NCI-H774 (cell line): ENCODE measurements around the gene RAB20.
A peak's percentile ranks its signal among the peaks of the same experiment; 100 is the strongest.
"Not testable (repeated sequence)": the region's sequence is repeated elsewhere in the genome, so short reads cannot be mapped to it uniquely, and the experiment has no call there.

Source experiments
- DNase-seq: peaks from one replicate; lab custom pipeline; 2025; lab: John Stamatoyannopoulos, UW

RAB20 gene

GRCh38 chr13:110561344-110562035 is at the start of gene RAB20:
RAB20 (minus strand) TSS chr13:110561722; CDS start chr13:110561519, 203 bp downstream.
- peak; percentile 92 for DNase-seq

- DNase-seq, result no peak
These were observed 49.6 kb upstream of the RAB20 start for GRCh38 chr13:110610955-110611595.

- no peak for DNase-seq
These were observed 46.2 kb upstream of the RAB20 start for GRCh38 chr13:110607675-110608224.

- DNase-seq, result not testable (repeated sequence)
These were observed 44.8 kb upstream of the RAB20 start for GRCh38 chr13:110606281-110606680.

GRCh38 chr13:110605132-110605531 is 43.6 kb upstream of the RAB20 start:
- no peak for DNase-seq

GRCh38 chr13:110600980-110601379 is 39.5 kb upstream of the RAB20 start:
- no peak for DNase-seq

- DNase-seq, result no peak
These were observed 38.8 kb upstream of the RAB20 start for GRCh38 chr13:110600261-110600819.

GRCh38 chr13:110597041-110597689 is 35.6 kb upstream of the RAB20 start:
- DNase-seq, result no peak

GRCh38 chr13:110593430-110594130 is 32.1 kb upstream of the RAB20 start:
- peak; percentile 68 for DNase-seq

GRCh38 chr13:110592665-110593064 is 31.1 kb upstream of the RAB20 start:
- DNase-seq, result no peak

GRCh38 chr13:110590577-110590976 is 29.1 kb upstream of the RAB20 start:
- no peak for DNase-seq

GRCh38 chr13:110589793-110590390 is 28.4 kb upstream of the RAB20 start:
- DNase-seq, result no peak

- no peak for DNase-seq
These were observed 21.8 kb upstream of the RAB20 start for GRCh38 chr13:110583178-110583865.

- DNase-seq, result no peak
These were observed 21.0 kb upstream of the RAB20 start for GRCh38 chr13:110582421-110582954.

GRCh38 chr13:110581506-110582185 is 20.1 kb upstream of the RAB20 start:
- no peak for DNase-seq

GRCh38 chr13:110580800-110581199 is 19.3 kb upstream of the RAB20 start:
- DNase-seq, result no peak

GRCh38 chr13:110578363-110578762 is 16.8 kb upstream of the RAB20 start:
- DNase-seq, result no peak

- DNase-seq, result no peak
These were observed 15.4 kb upstream of the RAB20 start for GRCh38 chr13:110576736-110577476.

- no peak for DNase-seq
These were observed 14.5 kb upstream of the RAB20 start for GRCh38 chr13:110576070-110576394.
